H1 (cell line): ENCODE results near the gene EML4. TPM values are rescaled to one million over a fixed set of nuclear protein-coding genes. Genes with fewer than 3 reads are reported as not detected.

Experiments
- CTCF ChIA-PET: fragments of 300-600 bp; sonication (Branson Sonifier 250); formaldehyde crosslinking; loops from one replicate; lab custom pipeline; 2021; ENCODE audit not compliant: partially characterized antibody; lab: Charles Lee
- POLR2A ChIA-PET: fragments of 300-600 bp; sonication (Branson Sonifier 250); formaldehyde crosslinking; loops from one replicate; lab custom pipeline; 2021; ENCODE audit warnings: inconsistent platforms; ENCODE audit not compliant: partially characterized antibody; lab: Charles Lee
- DNase-seq, 2 experiments: peaks; one replicate each; pipeline versions ENCODE4 v3.0.0 to v3.0.0-alpha.2; 2010 to 2022; ENCODE audit warnings: low spot score in 2 of 2, low read depth in 1 of 2, mixed read lengths in 1 of 2
- FAIRE-seq: peaks from 2 replicates; lab custom pipeline; 2011; peaks lifted over from hg19 to GRCh38; lab: Jason Lieb, UNC
- H2AFZ ChIP-seq: 2 replicates; pipeline ENCODE4 v1.8.1; 2012; ENCODE audit warnings: low read length, inconsistent platforms
- H2AK5ac ChIP-seq: 2 replicates; pipeline ENCODE4 v1.6.1; 2013; ENCODE audit warnings: low read depth, low read length
- H2BK120ac ChIP-seq: replicated peaks from 2 replicates; pipeline ENCODE3; 2013; ENCODE audit warnings: low read depth, low read length, inconsistent platforms
- H2BK12ac ChIP-seq: 2 replicates; pipeline ENCODE4 v1.6.1; 2013; ENCODE audit warnings: low read depth, low read length
- H2BK15ac ChIP-seq: 2 replicates; pipeline ENCODE4 v1.6.1; 2013; ENCODE audit warnings: low read length
- H2BK20ac ChIP-seq: 2 replicates; pipeline ENCODE4 v1.6.1; 2013; ENCODE audit warnings: low read length
- H2BK5ac ChIP-seq: 2 replicates; pipeline ENCODE4 v1.6.1; 2013; ENCODE audit warnings: low read depth, low read length
- H3K14ac ChIP-seq: 2 replicates; pipeline ENCODE4 v1.6.1; 2013; ENCODE audit warnings: inconsistent platforms; ENCODE audit not compliant: insufficient read length
- H3K18ac ChIP-seq: 2 replicates; pipeline ENCODE4 v1.6.1; 2013; ENCODE audit warnings: low read length; ENCODE audit errors: extremely low read depth
- H3K23ac ChIP-seq: 2 replicates; pipeline ENCODE4 v1.6.1; 2013; ENCODE audit warnings: inconsistent platforms; ENCODE audit not compliant: insufficient read length
- H3K23me2 ChIP-seq: 2 replicates; pipeline ENCODE4 v1.6.1; 2013; ENCODE audit warnings: low read depth, low read length
- H3K27ac ChIP-seq: 2 replicates; pipeline ENCODE4 v1.6.1; 2011; ENCODE audit warnings: low read depth, low read length, inconsistent platforms
- H3K27me3 ChIP-seq, 4 experiments: replicated peaks in 1 of 4; 1 replicate in 1 of 4; 2 replicates in 3 of 4; pipeline versions ENCODE4 v1.6.1 to v1.8.1; 2011 to 2013; ENCODE audit warnings: low read length in 3 of 4, mild to moderate bottlenecking in 3 of 4, inconsistent platforms in 2 of 4, mixed read lengths in 2 of 4, moderate library complexity in 1 of 4; ENCODE audit not compliant: control insufficient read depth in 3 of 4, insufficient read depth in 3 of 4; ENCODE audit errors: extremely low read depth in 1 of 4
- H3K36me3 ChIP-seq, 4 experiments: 2 replicates each; pipeline versions ENCODE4 v1.6.1 to v1.8.1; 2011 to 2013; ENCODE audit warnings: mild to moderate bottlenecking in 4 of 4, low read length in 3 of 4, moderate library complexity in 2 of 4, control low read depth in 1 of 4, inconsistent platforms in 1 of 4; ENCODE audit not compliant: insufficient read depth in 4 of 4, control insufficient read depth in 2 of 4
- H3K4ac ChIP-seq: replicated peaks from 2 replicates; pipeline ENCODE3; 2013; ENCODE audit warnings: low read length, low read depth, mixed read lengths, inconsistent platforms; ENCODE audit not compliant: insufficient read length
- H3K4me1 ChIP-seq, 4 experiments: replicated peaks in 1 of 4; 1 replicate in 1 of 4; 2 replicates in 3 of 4; pipeline versions ENCODE4 v1.6.1 to v1.8.1; 2011 to 2013; ENCODE audit warnings: low read length in 3 of 4, inconsistent platforms in 2 of 4, mixed read lengths in 1 of 4; ENCODE audit not compliant: insufficient read depth in 4 of 4, control insufficient read depth in 3 of 4
- H3K4me2 ChIP-seq, 2 experiments: 2 replicates each; pipeline versions ENCODE4 v1.6.1 to v1.8.1; 2011 to 2013; ENCODE audit warnings: low read depth in 2 of 2, low read length in 2 of 2, control low read depth in 1 of 2, inconsistent platforms in 1 of 2, mild to moderate bottlenecking in 1 of 2; ENCODE audit not compliant: insufficient read depth in 1 of 2
- H3K4me3 ChIP-seq, 4 experiments: fragments of 200-600, 300-600 bp in 1 of 4; sonication (generic), shearing (Covaris generic), sonication (Bioruptor Twin) in 1 of 4; 2 replicates each; pipeline versions ENCODE4 v1.5.1 to v1.8.1; 2011 to 2016; ENCODE audit warnings: low read length in 4 of 4, low read depth in 3 of 4, control low read depth in 2 of 4, inconsistent platforms in 2 of 4, mild to moderate bottlenecking in 2 of 4, mixed read lengths in 1 of 4, moderate library complexity in 1 of 4; ENCODE audit not compliant: insufficient read depth in 2 of 4; ENCODE audit errors: extremely low read depth in 1 of 4
- H3K56ac ChIP-seq: replicated peaks from 2 replicates; pipeline ENCODE3; 2013; ENCODE audit warnings: low read depth, mild to moderate bottlenecking, mixed read lengths, low read length, inconsistent platforms; ENCODE audit not compliant: insufficient read length
- H3K79me1 ChIP-seq: 2 replicates; pipeline ENCODE4 v1.6.1; 2013; ENCODE audit warnings: low read depth, low read length, control low read depth
- H3K79me2 ChIP-seq, 2 experiments: 2 replicates each; pipeline versions ENCODE4 v1.6.1 to v1.8.1; 2012 to 2013; ENCODE audit warnings: low read length in 2 of 2, mild to moderate bottlenecking in 2 of 2, inconsistent platforms in 1 of 2; ENCODE audit not compliant: insufficient read depth in 2 of 2, control insufficient read depth in 1 of 2
- H3K9ac ChIP-seq, 4 experiments: replicated peaks in 1 of 4; 1 replicate in 1 of 4; 2 replicates in 3 of 4; pipeline versions ENCODE4 v1.6.1 to v1.8.1; 2011 to 2013; ENCODE audit warnings: low read depth in 3 of 4, low read length in 3 of 4, control low read depth in 2 of 4, mild to moderate bottlenecking in 2 of 4, moderate library complexity in 2 of 4, inconsistent platforms in 1 of 4; ENCODE audit errors: extremely low read depth in 1 of 4
- H3K9me3 ChIP-seq, 2 experiments: 2 replicates each; pipeline versions ENCODE4 v1.6.1 to v1.8.1; 2012 to 2013; ENCODE audit warnings: mild to moderate bottlenecking in 2 of 2, moderate library complexity in 2 of 2, control low read depth in 1 of 2, inconsistent platforms in 1 of 2, low read depth in 1 of 2, low read length in 1 of 2, mixed read lengths in 1 of 2; ENCODE audit not compliant: insufficient read depth in 2 of 2
- H4K20me1 ChIP-seq, 2 experiments: replicated peaks in 1 of 2; 2 replicates each; pipeline versions ENCODE3 to v1.8.1; 2011 to 2013; ENCODE audit warnings: inconsistent platforms in 2 of 2, low read length in 2 of 2, mild to moderate bottlenecking in 1 of 2; ENCODE audit not compliant: insufficient read depth in 2 of 2, control insufficient read depth in 1 of 2
- H4K5ac ChIP-seq: 2 replicates; pipeline ENCODE4 v1.6.1; 2013; ENCODE audit warnings: low read length, low read depth, mixed read lengths, inconsistent platforms; ENCODE audit not compliant: insufficient read length
- H4K8ac ChIP-seq: 2 replicates; pipeline ENCODE4 v1.8.0; 2013; ENCODE audit warnings: mild to moderate bottlenecking, moderate library complexity, low read length, inconsistent platforms; ENCODE audit not compliant: insufficient read depth; ENCODE audit errors: extremely low read depth
- H4K91ac ChIP-seq: replicated peaks from 2 replicates; pipeline ENCODE3; 2013; ENCODE audit warnings: low read length, mixed read lengths, inconsistent platforms; ENCODE audit not compliant: insufficient read length
- BRCA1 ChIP-seq: IDR thresholded peaks from 2 replicates; pipeline ENCODE4 v1.6.1; 2012; ENCODE audit warnings: low read depth, low read length, improper control_type of control experiment
- CBX8 ChIP-seq: fragments of 300-800, 300-1000 bp; sonication (generic); IDR thresholded peaks from 2 replicates; pipeline ENCODE4 v1.7.1; 2016; ENCODE audit warnings: low read depth, low read length, borderline replicate concordance
- CHD1 ChIP-seq: IDR thresholded peaks from 2 replicates; pipeline ENCODE4 v1.6.1; 2012; ENCODE audit warnings: low read depth, low read length, improper control_type of control experiment
- CHD2 ChIP-seq: IDR thresholded peaks from 2 replicates; pipeline ENCODE4 v1.6.1; 2012; ENCODE audit warnings: low read length, improper control_type of control experiment
- FOSL1 ChIP-seq: IDR thresholded peaks from 2 replicates; pipeline ENCODE4 v1.6.1; 2011; ENCODE audit warnings: mild to moderate bottlenecking, low read depth, low read length, moderate library complexity; ENCODE audit not compliant: insufficient read depth
- HDAC2 ChIP-seq, 2 experiments: fragments of 300-600 bp in 1 of 2; sonication (generic) in 1 of 2; IDR thresholded peaks; 2 replicates each; pipeline ENCODE4 v1.6.1; 2011 to 2012; ENCODE audit warnings: low read depth in 2 of 2, low read length in 2 of 2, mild to moderate bottlenecking in 2 of 2, moderate library complexity in 2 of 2, borderline replicate concordance in 1 of 2, inconsistent platforms in 1 of 2
- KDM1A ChIP-seq: fragments of 200-600, 300-600 bp; sonication (generic); IDR thresholded peaks from 2 replicates; pipeline ENCODE4 v1.7.1; 2016; ENCODE audit warnings: mild to moderate bottlenecking, low read length, borderline replicate concordance
- POLR2A ChIP-seq, 2 experiments: IDR thresholded peaks; 1 replicate in 1 of 2; 2 replicates in 1 of 2; pipeline ENCODE4 v1.6.1; 2011; ENCODE audit warnings: low read depth in 2 of 2, low read length in 2 of 2, mild to moderate bottlenecking in 2 of 2; ENCODE audit errors: control extremely low read depth in 1 of 2
- RFX5 ChIP-seq: IDR thresholded peaks from 2 replicates; pipeline ENCODE4 v1.6.1; 2011; ENCODE audit warnings: low read depth, low read length, improper control_type of control experiment, borderline replicate concordance
- RNF2 ChIP-seq: fragments of 200-900, 300-1000 bp; sonication (generic); IDR thresholded peaks from 2 replicates; pipeline ENCODE4 v1.7.1; 2016; ENCODE audit warnings: borderline replicate concordance, low read depth, mild to moderate bottlenecking, antibody characterized with exemption, low read length; ENCODE audit not compliant: poor library complexity, severe bottlenecking; ENCODE audit errors: missing control alignments
- RXRA ChIP-seq: IDR thresholded peaks from 2 replicates; pipeline ENCODE4 v1.6.1; 2011; ENCODE audit warnings: low read depth, mild to moderate bottlenecking, low read length, moderate library complexity; ENCODE audit not compliant: insufficient read depth
- SP1 ChIP-seq: IDR thresholded peaks from 2 replicates; pipeline ENCODE4 v1.6.1; 2011; ENCODE audit warnings: low read depth, low read length
- TCF12 ChIP-seq: IDR thresholded peaks from 2 replicates; pipeline ENCODE4 v1.6.1; 2011; ENCODE audit warnings: low read depth, mild to moderate bottlenecking, low read length
- TEAD4 ChIP-seq: IDR thresholded peaks from 2 replicates; pipeline ENCODE4 v1.6.1; 2012; ENCODE audit warnings: low read depth, low read length, inconsistent platforms, mixed read lengths
- YY1 ChIP-seq: IDR thresholded peaks from 2 replicates; pipeline ENCODE4 v1.6.1; 2011; ENCODE audit warnings: low read depth, mild to moderate bottlenecking, low read length
- WGBS, 2 experiments: shearing (Covaris generic) in 1 of 2; methylation state at CpG; one replicate each; pipeline versions ENCODE4 v1.1.6 to v1.1.7; 2013 to 2015; ENCODE audit warnings: low lambda C conversion rate in 2 of 2, mixed read lengths in 2 of 2, inconsistent platforms in 1 of 2, low coverage in 1 of 2, missing lambda C conversion rate in 1 of 2; ENCODE audit not compliant: insufficient replicate concordance in 2 of 2, insufficient coverage in 1 of 2, insufficient read length in 1 of 2; ENCODE audit errors: extremely low coverage in 1 of 2, missing lambda C conversion rate in 1 of 2; 5-methylcytosine and 5-hydroxymethylcytosine counted together
- polyA plus RNA-seq, 7 experiments: library from polyadenylated mRNA; depleted of rRNA in 3 of 7; stranded (reverse) in 5 of 7; unstranded in 2 of 7; fragments of >200 nt in 5 of 7; fragments of 200-250 nt in 2 of 7; gene quantifications; 1 replicate in 5 of 7; 2 replicates in 1 of 7; 4 replicates in 1 of 7; pipeline versions ENCODE4 v1.2.1 to v1.2.3, GENCODE V29; 2011 to 2013; ENCODE audit warnings: missing spikeins in 2 of 7, mixed read lengths in 2 of 7
- total RNA-seq: library from RNA; stranded (reverse); fragmentation: NEBNext Ultra II Directional; extraction: Animal tissue kit (Norgen Biotek cat#: 25700); gene quantifications from 2 replicates; pipeline ENCODE4 v1.2.1, GENCODE V29; 2021

Gene EML4
- total and polyA plus RNA-seq, 2 of the 8 experiments (the other 6 are each of a cell fraction or from before 2014, with no cell fraction given), result 50.1 to 104 TPM

GRCh38 chr2:42214669-42215068 is 45.5 kb downstream of the EML4 start:
- no peaks in the 10 kb centered on the region for H3K27me3 ChIP-seq
- H3K23me2 ChIP-seq, result no peaks in the 10 kb centered on the region
- no peak overlapping the region for H3K27ac ChIP-seq
- TF ChIP-seq FOSL1 (no peak), RNF2 (no peak), RFX5 (no peak), CHD1 (no peak), KDM1A (no peak), POLR2A (IDR thresholded peaks at IDR 0.05; ENCODE audit: control extremely low read depth in 1 of 2, low read depth in 2 of 2, low read length in 2 of 2) (no peak), HDAC2 (IDR thresholded peaks at IDR 0.05; ENCODE audit: borderline replicate concordance in 1 of 2, low read depth in 2 of 2, low read length in 2 of 2) (no peak), TCF12 (no peak), RXRA (no peak), TEAD4 (no peak), SP1 (no peak), YY1 (no peak), CBX8 (no peak), CHD2 (no peak), BRCA1 (no peak)
- no peak overlapping the region for H2BK15ac ChIP-seq
- no peak overlapping the region for H2AFZ ChIP-seq
- H3K9me3 ChIP-seq, result no peaks in the 10 kb centered on the region
- no peak overlapping the region for H2BK5ac ChIP-seq
- FAIRE-seq (no peak), DNase-seq (no peak)
- H4K8ac ChIP-seq, result no peak overlapping the region
- no peak overlapping the region for H3K23ac ChIP-seq
- no peaks in the 10 kb centered on the region for H3K4me1 ChIP-seq
- H2BK20ac ChIP-seq, result no peak overlapping the region
- WGBS, 2 experiments, result 93% methylated on average over 4 of the region's 4 CpGs; no CpG with 5 or more reads in 1 of the 2 experiments
- no peak overlapping the region for H3K18ac ChIP-seq
- no peak overlapping the region for H3K14ac ChIP-seq
- H3K79me2 ChIP-seq, result peaks cover 0 to 82% of the 10 kb centered on the region in 2 experiments; a peak in 3 of 4 replicates
- no peak overlapping the region for H4K91ac ChIP-seq
- peaks cover 3 to 8% of the 10 kb centered on the region in 2 experiments for H4K20me1 ChIP-seq
- CTCF ChIA-PET, result interaction anchor here (0.6 to 1.3 kb wide), 4 partner anchors 20 to 160 kb away, joined by 3 to 4 read pairs (median 3); no protein-coding TSS in a partner anchor
- H3K79me1 ChIP-seq, result peaks cover 7% of the 10 kb centered on the region; the same call in 1 of the 2 replicates
- H3K56ac ChIP-seq, result no peak overlapping the region
- POLR2A ChIA-PET, result interaction anchor here (0.6 to 0.7 kb wide), 2 partner anchors 42 to 61 kb away, joined by 3 to 4 read pairs; no protein-coding TSS in a partner anchor
- H3K4me3 ChIP-seq, result no peak overlapping the region
- H2BK120ac ChIP-seq, result no peak overlapping the region
- H3K4ac ChIP-seq, result no peak overlapping the region
- no peak overlapping the region for H2AK5ac ChIP-seq
- 0 out of 7 replicates have a peak overlapping the region, but pooled peaks of 1 of the 4 experiments have one; percentile 34 for H3K9ac ChIP-seq
- no peak overlapping the region for H4K5ac ChIP-seq
- H3K36me3 ChIP-seq, result no peaks in the 10 kb centered on the region
- no peak overlapping the region for H2BK12ac ChIP-seq
- no peak overlapping the region for H3K4me2 ChIP-seq
